Natural killer cell (primary cell): Measurements from ENCODE around the gene FTO. TPM values are rescaled to one million over a fixed set of nuclear protein-coding genes. Genes with fewer than 3 reads are reported as not detected.

Source experiments
- ATAC-seq, 3 donors: fragments of 150-1000 bp in 2 of 3; fragments of 200-7000 bp in 1 of 3; cut with Tn5 transposase; 1 replicate in 1 of 3; 2 replicates in 2 of 3; pipeline ENCODE4 v1.10.0; 2021; ENCODE audit warnings: mild to moderate bottlenecking in 2 of 3, moderate library complexity in 2 of 3
- DNase-seq, 2 donors: peaks; one replicate each; pipeline versions ENCODE4 v3.0.0 to v3.0.0-alpha.2; 2013 to 2021; ENCODE audit warnings: mixed read lengths in 1 of 2
- H3K27ac ChIP-seq: one replicate; pipeline ENCODE4 v1.5.1; 2013; ENCODE audit warnings: mild to moderate bottlenecking, low read length
- H3K27me3 ChIP-seq: one replicate; pipeline ENCODE4 v1.6.1; 2013; ENCODE audit warnings: low read length; ENCODE audit not compliant: control insufficient read depth, insufficient read depth
- H3K36me3 ChIP-seq: one replicate; pipeline ENCODE4 v1.6.1; 2013; ENCODE audit warnings: low read length; ENCODE audit not compliant: control insufficient read depth, insufficient read depth
- H3K4me1 ChIP-seq: one replicate; pipeline ENCODE4 v1.6.1; 2013; ENCODE audit warnings: low read length; ENCODE audit not compliant: control insufficient read depth, insufficient read depth
- H3K4me3 ChIP-seq: one replicate; pipeline ENCODE4 v1.5.1; 2013; ENCODE audit warnings: low read length
- H3K9me3 ChIP-seq: one replicate; pipeline ENCODE4 v1.6.1; 2013; ENCODE audit warnings: low read length; ENCODE audit not compliant: control insufficient read depth, insufficient read depth
- H3K27ac Mint-ChIP-seq, 2 donors: one replicate each; pipeline ENCODE4 v1.8.0; 2022; ENCODE audit warnings: mild to moderate bottlenecking in 2 of 2, mixed read lengths in 2 of 2, moderate library complexity in 1 of 2
- H3K27me3 Mint-ChIP-seq, 2 donors: one replicate each; pipeline ENCODE4 v1.8.0; 2022; ENCODE audit warnings: low read depth in 2 of 2, mixed read lengths in 2 of 2
- H3K36me3 Mint-ChIP-seq: one replicate; pipeline ENCODE4 v1.8.0; 2022; ENCODE audit warnings: mixed read lengths
- H3K4me1 Mint-ChIP-seq, 2 donors: one replicate each; pipeline ENCODE4 v1.8.0; 2022; ENCODE audit warnings: mixed read lengths in 2 of 2
- H3K4me3 Mint-ChIP-seq: one replicate; pipeline ENCODE4 v1.8.0; 2022; ENCODE audit warnings: mild to moderate bottlenecking, moderate library complexity, mixed read lengths
- H3K9me3 Mint-ChIP-seq, 2 donors: one replicate each; pipeline ENCODE4 v1.8.0; 2022; ENCODE audit warnings: mixed read lengths in 2 of 2
- CTCF ChIP-seq: fragments of 200-600 bp; IDR thresholded peaks from one replicate; pipeline ENCODE4 v1.8.0; 2022; ENCODE audit warnings: antibody characterized with exemption
- WGBS: methylation state at CpG from one replicate; pipeline ENCODE4 v1.1.7; 2013; ENCODE audit warnings: missing lambda C conversion rate; ENCODE audit not compliant: insufficient coverage; 5-methylcytosine and 5-hydroxymethylcytosine counted together
- intact Hi-C: fragments of 100-400 bp; cut with micrococcal nuclease; formaldehyde crosslinking; loops from one replicate; pipeline ENCODE4 v1.14.2; 2022
- total RNA-seq, 4 donors: library from RNA; stranded (reverse); fragments of 120-200 nt in 1 of 4; gene quantifications; one replicate each; pipeline versions ENCODE4 v1.2.3 to v1.2.4, GENCODE V29; 2013 to 2022

The FTO gene
- total RNA-seq, 3 donors from 2014 or later (not counting 1 experiment from before 2014, with no cell fraction given): 55.4 to 70.5 (median 55.4) TPM

- peaks cover 17 to 24% of the 10 kb centered on the region in 2 donors for H3K4me1 Mint-ChIP-seq
- Histone ChIP-seq H3K27me3 (no peaks in the 10 kb centered on the region), H3K27ac (no peak overlapping the region), H3K4me1 (no peaks in the 10 kb centered on the region), H3K4me3 (no peak overlapping the region), H3K36me3 (no peaks in the 10 kb centered on the region), H3K9me3 (no peaks in the 10 kb centered on the region)
- H3K4me3 Mint-ChIP-seq: no peak overlapping the region
- TF ChIP-seq CTCF: no peak
- no peak overlapping the region for H3K27ac Mint-ChIP-seq
- 86% methylated on average over 1 of the region's 3 CpGs for WGBS
- H3K36me3 Mint-ChIP-seq: no peaks in the 10 kb centered on the region
- no peaks in the 10 kb centered on the region for H3K9me3 Mint-ChIP-seq
- intact Hi-C loops: no loop called here
- no peak for DNase-seq
- no peak for ATAC-seq
- H3K27me3 Mint-ChIP-seq: no peaks in the 10 kb centered on the region
These were observed 132.2 kb downstream of the FTO start for GRCh38 chr16:53836142-53836541.

GRCh38 chr16:53836680-53837079, 132.7 kb downstream of the FTO start:
- Histone ChIP-seq H3K36me3 (no peaks in the 10 kb centered on the region), H3K27me3 (no peaks in the 10 kb centered on the region), H3K4me3 (no peak overlapping the region), H3K9me3 (no peaks in the 10 kb centered on the region), H3K27ac (no peak overlapping the region), H3K4me1 (no peaks in the 10 kb centered on the region)
- no peak for ATAC-seq
- Mint-ChIP-seq H3K9me3 (no peaks in the 10 kb centered on the region), H3K4me3 (no peak overlapping the region), H3K27me3 (no peaks in the 10 kb centered on the region), H3K36me3 (no peaks in the 10 kb centered on the region), H3K4me1 (peaks cover 17 to 24% of the 10 kb centered on the region in 2 donors), H3K27ac (no peak overlapping the region)
- WGBS: 90% methylated on average over 2 of the region's 3 CpGs
- no peak for TF ChIP-seq CTCF
- no peak for DNase-seq
- intact Hi-C loops: no loop called here

- no peaks in the 10 kb centered on the region for H3K27me3 Mint-ChIP-seq
- DNase-seq: no peak
- no peaks in the 10 kb centered on the region for H3K36me3 Mint-ChIP-seq
- no peak for ATAC-seq
- intact Hi-C loops: no loop called here
- H3K4me3 ChIP-seq: no peak overlapping the region
- no peaks in the 10 kb centered on the region for H3K36me3 ChIP-seq
- H3K4me3 Mint-ChIP-seq: no peak overlapping the region
- no peaks in the 10 kb centered on the region for H3K9me3 Mint-ChIP-seq
- H3K27me3 ChIP-seq: no peaks in the 10 kb centered on the region
- no peak for TF ChIP-seq CTCF
- no peaks in the 10 kb centered on the region for H3K4me1 ChIP-seq
- H3K4me1 Mint-ChIP-seq: peaks cover 17 to 24% of the 10 kb centered on the region in 2 donors
- no peak overlapping the region for H3K27ac Mint-ChIP-seq
- no peak overlapping the region for H3K27ac ChIP-seq
- 96% methylated on average over 4 of the region's 7 CpGs for WGBS
- H3K9me3 ChIP-seq: no peaks in the 10 kb centered on the region
These were observed 133.5 kb downstream of the FTO start for GRCh38 chr16:53837426-53837825.

GRCh38 chr16:53839150-53839549, 135.2 kb downstream of the FTO start:
- no peaks in the 10 kb centered on the region for H3K4me1 ChIP-seq
- Mint-ChIP-seq H3K27ac (no peak overlapping the region), H3K4me1 (peaks cover 17 to 24% of the 10 kb centered on the region in 2 donors), H3K4me3 (no peak overlapping the region), H3K36me3 (no peaks in the 10 kb centered on the region), H3K27me3 (no peaks in the 10 kb centered on the region), H3K9me3 (no peaks in the 10 kb centered on the region)
- H3K27me3 ChIP-seq: no peaks in the 10 kb centered on the region
- H3K27ac ChIP-seq: no peak overlapping the region
- no peak for TF ChIP-seq CTCF
- no peaks in the 10 kb centered on the region for H3K36me3 ChIP-seq
- intact Hi-C loops: no loop called here
- no peaks in the 10 kb centered on the region for H3K9me3 ChIP-seq
- DNase-seq (no peak), ATAC-seq (no peak)
- no CpG with 5 or more reads among the region's 2 CpGs for WGBS
- no peak overlapping the region for H3K4me3 ChIP-seq
